ENCODE data around the gene FAM168A. TPM values are rescaled to one million over a fixed set of nuclear protein-coding genes. Genes with fewer than 3 reads are reported as not detected.

The FAM168A gene
- total and polyA plus RNA-seq, 4 donors: 4.8 to 14.6 (median 9.1) TPM

DNA sequence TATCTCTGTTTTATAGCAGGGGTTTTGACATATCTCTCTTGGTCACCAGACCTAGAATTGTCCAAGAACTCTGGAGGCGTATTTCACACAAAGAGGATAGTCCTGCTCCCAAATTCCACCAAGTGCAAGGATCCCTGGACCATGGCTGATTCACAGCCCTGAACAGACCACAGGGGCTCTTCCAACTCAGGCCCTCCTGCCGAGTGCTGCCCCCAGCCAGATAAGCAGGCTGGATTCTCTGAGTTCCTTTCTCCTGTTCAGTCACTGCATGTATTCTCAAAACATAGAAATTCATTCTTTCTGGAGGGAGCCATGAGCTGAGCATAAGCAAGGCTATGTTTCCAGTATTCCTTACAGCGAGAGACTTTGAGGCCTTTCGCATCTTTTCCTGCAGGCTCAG lies 35.1 kb upstream of the FAM168A start:
- no peak overlapping the region for H3K4me3 ChIP-seq (ENCODE audit: low read depth in 1 of 3, low read length in 3 of 3)
- no peak overlapping the region for H3K27ac ChIP-seq (ENCODE audit: low read depth in 1 of 2, low read length in 2 of 2)
- WGBS: 98% methylated on average over 4 of the region's 4 CpGs
- H3K27me3 ChIP-seq (ENCODE audit: control insufficient read depth in 4 of 4, insufficient read depth in 4 of 4, low read length in 3 of 4): no peaks in the 10 kb centered on the region
- no peaks in the 10 kb centered on the region for H3K4me1 ChIP-seq (ENCODE audit: control insufficient read depth in 4 of 4, insufficient read depth in 4 of 4, low read length in 3 of 4)
- H3K9ac ChIP-seq (ENCODE audit: low read depth in 1 of 2, low read length in 2 of 2): no peak overlapping the region
- H3K36me3 ChIP-seq (ENCODE audit: control insufficient read depth in 4 of 4, insufficient read depth in 3 of 4, low read depth in 1 of 4, low read length in 3 of 4): no peaks in the 10 kb centered on the region
- DNase-seq (ENCODE audit: low spot score): no peak
- TF ChIP-seq FOXA2 (IDR thresholded peaks at IDR 0.05) (no peak), JUND (IDR thresholded peaks at IDR 0.05) (no peak), GABPA (IDR thresholded peaks at IDR 0.05 in 1 of 2, conservative IDR thresholded peaks at IDR 0.05 in 1 of 2) (no peak), RAD21 (IDR thresholded peaks at IDR 0.05) (no peak), SP1 (IDR thresholded peaks at IDR 0.05) (no peak), HNF4G (IDR thresholded peaks at IDR 0.05) (no peak), TAF1 (conservative IDR thresholded peaks at IDR 0.05) (no peak), EGR1 (IDR thresholded peaks at IDR 0.05; ENCODE audit: low read depth in 2 of 2) (no peak), FOXA1 (IDR thresholded peaks at IDR 0.05) (no peak), HNF4A (conservative IDR thresholded peaks at IDR 0.05) (no peak), YY1 (IDR thresholded peaks at IDR 0.05) (no peak), RXRA (IDR thresholded peaks at IDR 0.05) (no peak)
- TF ChIP-seq, protein P1, sequence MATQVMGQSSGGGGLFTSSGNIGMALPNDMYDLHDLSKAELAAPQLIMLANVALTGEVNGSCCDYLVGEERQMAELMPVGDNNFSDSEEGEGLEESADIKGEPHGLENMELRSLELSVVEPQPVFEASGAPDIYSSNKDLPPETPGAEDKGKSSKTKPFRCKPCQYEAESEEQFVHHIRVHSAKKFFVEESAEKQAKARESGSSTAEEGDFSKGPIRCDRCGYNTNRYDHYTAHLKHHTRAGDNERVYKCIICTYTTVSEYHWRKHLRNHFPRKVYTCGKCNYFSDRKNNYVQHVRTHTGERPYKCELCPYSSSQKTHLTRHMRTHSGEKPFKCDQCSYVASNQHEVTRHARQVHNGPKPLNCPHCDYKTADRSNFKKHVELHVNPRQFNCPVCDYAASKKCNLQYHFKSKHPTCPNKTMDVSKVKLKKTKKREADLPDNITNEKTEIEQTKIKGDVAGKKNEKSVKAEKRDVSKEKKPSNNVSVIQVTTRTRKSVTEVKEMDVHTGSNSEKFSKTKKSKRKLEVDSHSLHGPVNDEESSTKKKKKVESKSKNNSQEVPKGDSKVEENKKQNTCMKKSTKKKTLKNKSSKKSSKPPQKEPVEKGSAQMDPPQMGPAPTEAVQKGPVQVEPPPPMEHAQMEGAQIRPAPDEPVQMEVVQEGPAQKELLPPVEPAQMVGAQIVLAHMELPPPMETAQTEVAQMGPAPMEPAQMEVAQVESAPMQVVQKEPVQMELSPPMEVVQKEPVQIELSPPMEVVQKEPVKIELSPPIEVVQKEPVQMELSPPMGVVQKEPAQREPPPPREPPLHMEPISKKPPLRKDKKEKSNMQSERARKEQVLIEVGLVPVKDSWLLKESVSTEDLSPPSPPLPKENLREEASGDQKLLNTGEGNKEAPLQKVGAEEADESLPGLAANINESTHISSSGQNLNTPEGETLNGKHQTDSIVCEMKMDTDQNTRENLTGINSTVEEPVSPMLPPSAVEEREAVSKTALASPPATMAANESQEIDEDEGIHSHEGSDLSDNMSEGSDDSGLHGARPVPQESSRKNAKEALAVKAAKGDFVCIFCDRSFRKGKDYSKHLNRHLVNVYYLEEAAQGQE (IDR thresholded peaks at IDR 0.05): no peak
- TF ChIP-seq, protein P2, sequence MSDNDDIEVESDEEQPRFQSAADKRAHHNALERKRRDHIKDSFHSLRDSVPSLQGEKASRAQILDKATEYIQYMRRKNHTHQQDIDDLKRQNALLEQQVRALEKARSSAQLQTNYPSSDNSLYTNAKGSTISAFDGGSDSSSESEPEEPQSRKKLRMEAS (IDR thresholded peaks at IDR 0.05): no peak
- TF ChIP-seq, protein P3, sequence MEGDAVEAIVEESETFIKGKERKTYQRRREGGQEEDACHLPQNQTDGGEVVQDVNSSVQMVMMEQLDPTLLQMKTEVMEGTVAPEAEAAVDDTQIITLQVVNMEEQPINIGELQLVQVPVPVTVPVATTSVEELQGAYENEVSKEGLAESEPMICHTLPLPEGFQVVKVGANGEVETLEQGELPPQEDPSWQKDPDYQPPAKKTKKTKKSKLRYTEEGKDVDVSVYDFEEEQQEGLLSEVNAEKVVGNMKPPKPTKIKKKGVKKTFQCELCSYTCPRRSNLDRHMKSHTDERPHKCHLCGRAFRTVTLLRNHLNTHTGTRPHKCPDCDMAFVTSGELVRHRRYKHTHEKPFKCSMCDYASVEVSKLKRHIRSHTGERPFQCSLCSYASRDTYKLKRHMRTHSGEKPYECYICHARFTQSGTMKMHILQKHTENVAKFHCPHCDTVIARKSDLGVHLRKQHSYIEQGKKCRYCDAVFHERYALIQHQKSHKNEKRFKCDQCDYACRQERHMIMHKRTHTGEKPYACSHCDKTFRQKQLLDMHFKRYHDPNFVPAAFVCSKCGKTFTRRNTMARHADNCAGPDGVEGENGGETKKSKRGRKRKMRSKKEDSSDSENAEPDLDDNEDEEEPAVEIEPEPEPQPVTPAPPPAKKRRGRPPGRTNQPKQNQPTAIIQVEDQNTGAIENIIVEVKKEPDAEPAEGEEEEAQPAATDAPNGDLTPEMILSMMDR (IDR thresholded peaks at IDR 0.05; ENCODE audit: low read depth, low read length, missing input control): no peak
- H3K9me3 ChIP-seq (ENCODE audit: control insufficient read depth in 4 of 4, low read length in 3 of 4): no peaks in the 10 kb centered on the region

DNA sequence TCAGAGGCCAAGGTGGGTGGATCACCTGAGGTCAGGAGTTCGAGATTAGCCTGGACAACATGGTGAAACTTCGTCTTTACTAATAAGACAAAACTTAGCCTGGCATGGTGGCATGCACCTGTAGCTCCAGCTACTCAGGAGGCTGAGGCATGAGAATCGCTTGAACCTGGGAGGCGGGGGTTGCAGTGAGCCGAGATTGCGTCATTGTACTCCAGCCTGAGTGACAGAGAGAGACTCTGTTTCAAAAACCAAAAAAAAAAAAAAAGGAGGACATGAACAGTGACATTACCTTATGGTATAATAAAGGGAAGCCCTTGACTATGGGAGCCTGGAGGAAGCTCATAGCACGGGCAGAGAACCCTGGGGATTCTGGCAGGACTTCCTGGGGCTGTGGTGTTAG lies 32.0 kb upstream of the FAM168A start:
- no peaks in the 10 kb centered on the region for H3K36me3 ChIP-seq (ENCODE audit: control insufficient read depth in 4 of 4, insufficient read depth in 3 of 4, low read depth in 1 of 4, low read length in 3 of 4)
- 86% methylated on average over 7 of the region's 7 CpGs for WGBS
- no peak for DNase-seq (ENCODE audit: low spot score)

More for the DNA sequence above, 32.0 kb upstream of the FAM168A start:
- no peak overlapping the region for H3K27ac ChIP-seq (ENCODE audit: low read depth in 1 of 2, low read length in 2 of 2)
- no peak overlapping the region for H3K9ac ChIP-seq (ENCODE audit: low read depth in 1 of 2, low read length in 2 of 2)
- no peak for TF ChIP-seq HNF4G (IDR thresholded peaks at IDR 0.05)
- no peak for TF ChIP-seq RXRA (IDR thresholded peaks at IDR 0.05)
- TF ChIP-seq GABPA (IDR thresholded peaks at IDR 0.05 in 1 of 2, conservative IDR thresholded peaks at IDR 0.05 in 1 of 2): no peak
- no peak for TF ChIP-seq FOXA1 (IDR thresholded peaks at IDR 0.05)
- H3K9me3 ChIP-seq (ENCODE audit: control insufficient read depth in 4 of 4, low read length in 3 of 4): no peaks in the 10 kb centered on the region
- peaks cover 0 to 3% (median 0%) of the 10 kb centered on the region in 4 donors for H3K4me1 ChIP-seq (ENCODE audit: control insufficient read depth in 4 of 4, insufficient read depth in 4 of 4, low read length in 3 of 4)
- H3K27me3 ChIP-seq (ENCODE audit: control insufficient read depth in 4 of 4, insufficient read depth in 4 of 4, low read length in 3 of 4): no peaks in the 10 kb centered on the region
- H3K4me3 ChIP-seq (ENCODE audit: low read depth in 1 of 3, low read length in 3 of 3): no peak overlapping the region

Measured in liver (tissue), 9 donors.